ENCODE measurements around the gene CDH15. TPM values are rescaled to one million over a fixed set of nuclear protein-coding genes. Genes with fewer than 3 reads are reported as not detected.

CDH15 gene
- total RNA-seq, 2 experiments from 2014 or later, result not detected

GRCh38 chr16:89197033-89197632 lies 25.6 kb downstream of the CDH15 start:
- ChIA-PET CTCF (no interaction called here), POLR2A (interaction anchor here (0.6 kb wide), 1 partner anchor 307 kb away, joined by 5 read pairs; no protein-coding TSS in a partner anchor)
- Histone ChIP-seq H3K27me3 (ENCODE audit: control insufficient read depth in 1 of 2, insufficient read depth in 2 of 2, low read length in 2 of 2) (peaks cover 19 to 21% of the 10 kb centered on the region in 2 experiments), H3K4me3 (ENCODE audit: low read length) (no peak overlapping the region), H3K4me1 (ENCODE audit: insufficient read depth, low read length) (peaks cover 23% of the 10 kb centered on the region), H3K9me3 (ENCODE audit: control insufficient read depth in 1 of 2, insufficient read depth in 1 of 2, low read length in 2 of 2) (peaks cover 0 to 17% of the 10 kb centered on the region in 2 experiments), H3K36me3 (ENCODE audit: insufficient read depth, low read length) (no peaks in the 10 kb centered on the region), H3K27ac (ENCODE audit: low read depth in 1 of 2, low read length in 2 of 2) (no peak overlapping the region)
- H3K27ac Mint-ChIP-seq, result no peak overlapping the region
- peaks cover 18% of the 10 kb centered on the region for H3K27me3 Mint-ChIP-seq
- DNase-seq (peak in 1 of 14 experiments; percentile 21), ATAC-seq (ENCODE audit: poor library complexity) (no peak)
- no peaks in the 10 kb centered on the region for H3K9me3 Mint-ChIP-seq
- H3K36me3 Mint-ChIP-seq (ENCODE audit: low read depth), result no peaks in the 10 kb centered on the region
- no peak overlapping the region for H3K4me3 Mint-ChIP-seq
- peaks cover 8% of the 10 kb centered on the region for H3K4me1 Mint-ChIP-seq (ENCODE audit: low read depth)
- TF ChIP-seq, protein P1, sequence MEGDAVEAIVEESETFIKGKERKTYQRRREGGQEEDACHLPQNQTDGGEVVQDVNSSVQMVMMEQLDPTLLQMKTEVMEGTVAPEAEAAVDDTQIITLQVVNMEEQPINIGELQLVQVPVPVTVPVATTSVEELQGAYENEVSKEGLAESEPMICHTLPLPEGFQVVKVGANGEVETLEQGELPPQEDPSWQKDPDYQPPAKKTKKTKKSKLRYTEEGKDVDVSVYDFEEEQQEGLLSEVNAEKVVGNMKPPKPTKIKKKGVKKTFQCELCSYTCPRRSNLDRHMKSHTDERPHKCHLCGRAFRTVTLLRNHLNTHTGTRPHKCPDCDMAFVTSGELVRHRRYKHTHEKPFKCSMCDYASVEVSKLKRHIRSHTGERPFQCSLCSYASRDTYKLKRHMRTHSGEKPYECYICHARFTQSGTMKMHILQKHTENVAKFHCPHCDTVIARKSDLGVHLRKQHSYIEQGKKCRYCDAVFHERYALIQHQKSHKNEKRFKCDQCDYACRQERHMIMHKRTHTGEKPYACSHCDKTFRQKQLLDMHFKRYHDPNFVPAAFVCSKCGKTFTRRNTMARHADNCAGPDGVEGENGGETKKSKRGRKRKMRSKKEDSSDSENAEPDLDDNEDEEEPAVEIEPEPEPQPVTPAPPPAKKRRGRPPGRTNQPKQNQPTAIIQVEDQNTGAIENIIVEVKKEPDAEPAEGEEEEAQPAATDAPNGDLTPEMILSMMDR (IDR thresholded peaks at IDR 0.05), result no peak
- intact Hi-C loops (cut with DNase I, micrococcal nuclease), result no loop called here

DNA sequence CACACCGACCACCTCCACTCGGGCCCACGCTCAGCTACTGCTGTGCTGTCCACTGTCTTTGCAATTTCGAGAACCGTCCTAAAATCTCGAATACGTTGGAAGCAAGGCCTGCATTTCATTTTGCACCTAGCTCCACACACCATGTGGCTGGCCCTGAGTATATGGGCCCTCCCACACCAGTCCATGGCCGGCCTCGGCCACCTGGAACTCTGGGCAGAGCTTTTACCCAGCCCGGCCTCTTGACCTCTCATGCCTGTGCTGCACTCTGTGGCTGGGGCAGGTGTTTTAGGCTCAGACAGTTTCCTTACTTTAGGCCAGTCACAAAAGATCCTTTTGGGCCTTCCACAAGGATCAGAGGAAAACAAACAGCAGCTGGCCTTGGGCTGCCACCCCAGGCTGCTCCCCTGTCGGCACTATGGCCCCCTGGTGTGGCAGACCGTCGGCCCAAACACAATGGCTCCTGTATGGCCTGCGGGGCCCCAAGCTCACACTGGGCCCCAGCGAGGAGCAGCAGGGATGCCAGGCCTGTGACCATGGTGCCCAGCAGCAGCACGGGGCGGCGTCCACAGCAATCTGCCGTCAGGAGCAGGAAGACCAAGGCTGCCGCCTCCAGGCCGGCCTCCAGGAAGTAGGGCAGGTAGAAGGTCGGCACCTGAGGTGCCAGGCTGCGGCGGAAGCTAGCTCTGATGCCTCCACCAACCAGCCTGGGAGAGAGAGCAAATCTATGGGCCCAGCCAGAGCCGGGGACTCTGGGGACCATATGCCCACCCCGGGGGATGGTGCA lies 26.3 kb downstream of the CDH15 start:
- H3K4me3 ChIP-seq (ENCODE audit: low read length), result no peak overlapping the region
- no peaks in the 10 kb centered on the region for H3K36me3 Mint-ChIP-seq (ENCODE audit: low read depth)
- intact Hi-C loops (cut with DNase I, micrococcal nuclease), result no loop called here
- H3K4me1 ChIP-seq (ENCODE audit: insufficient read depth, low read length), result peaks cover 22% of the 10 kb centered on the region
- no peaks in the 10 kb centered on the region for H3K36me3 ChIP-seq (ENCODE audit: insufficient read depth, low read length)
- H3K27ac ChIP-seq (ENCODE audit: low read depth in 1 of 2, low read length in 2 of 2), result no peak overlapping the region
- CTCF ChIA-PET, result no interaction called here
- DNase-seq (peak in 1 of 14 experiments; percentile 24), ATAC-seq (ENCODE audit: poor library complexity) (no peak)
- no peaks in the 10 kb centered on the region for H3K9me3 Mint-ChIP-seq
- H3K27ac Mint-ChIP-seq, result no peak overlapping the region
- peaks cover 22 to 27% of the 10 kb centered on the region in 2 experiments for H3K27me3 ChIP-seq (ENCODE audit: control insufficient read depth in 1 of 2, insufficient read depth in 2 of 2, low read length in 2 of 2)
- POLR2A ChIA-PET, result interaction anchor here (0.6 kb wide), 1 partner anchor 306 kb away, joined by 5 read pairs; no protein-coding TSS in a partner anchor
- TF ChIP-seq, protein P1 (IDR thresholded peaks at IDR 0.05), result no peak
- no peak overlapping the region for H3K4me3 Mint-ChIP-seq
- peaks cover 10% of the 10 kb centered on the region for H3K4me1 Mint-ChIP-seq (ENCODE audit: low read depth)
- peaks cover 0 to 20% of the 10 kb centered on the region in 2 experiments for H3K9me3 ChIP-seq (ENCODE audit: control insufficient read depth in 1 of 2, insufficient read depth in 1 of 2, low read length in 2 of 2)
- peaks cover 25% of the 10 kb centered on the region for H3K27me3 Mint-ChIP-seq

GRCh38 chr16:89198417-89199240 lies 27.1 kb downstream of the CDH15 start:
- Mint-ChIP-seq H3K4me3 (no peak overlapping the region), H3K27me3 (peaks cover 33% of the 10 kb centered on the region), H3K36me3 (ENCODE audit: low read depth) (no peaks in the 10 kb centered on the region), H3K9me3 (no peaks in the 10 kb centered on the region), H3K4me1 (ENCODE audit: low read depth) (peaks cover 15% of the 10 kb centered on the region), H3K27ac (no peak overlapping the region)
- intact Hi-C loops (cut with DNase I, micrococcal nuclease), result no loop called here
- ChIA-PET CTCF (no interaction called here), POLR2A (no interaction called here)
- ATAC-seq (ENCODE audit: poor library complexity), result no peak
- no peaks in the 10 kb centered on the region for H3K36me3 ChIP-seq (ENCODE audit: insufficient read depth, low read length)
- H3K27me3 ChIP-seq (ENCODE audit: control insufficient read depth in 1 of 2, insufficient read depth in 2 of 2, low read length in 2 of 2), result peaks cover 26 to 35% of the 10 kb centered on the region in 2 experiments
- H3K4me1 ChIP-seq (ENCODE audit: insufficient read depth, low read length), result peaks cover 20% of the 10 kb centered on the region
- H3K27ac ChIP-seq (ENCODE audit: low read depth in 1 of 2, low read length in 2 of 2), result no peak overlapping the region
- peaks cover 0 to 20% of the 10 kb centered on the region in 2 experiments for H3K9me3 ChIP-seq (ENCODE audit: control insufficient read depth in 1 of 2, insufficient read depth in 1 of 2, low read length in 2 of 2)
- TF ChIP-seq, protein P1 (IDR thresholded peaks at IDR 0.05), result no peak
- H3K4me3 ChIP-seq (ENCODE audit: low read length), result no peak overlapping the region
- no peak for DNase-seq
